22Rv1 (cell line): ENCODE results near the gene DESI1.
"Not testable (repeated sequence)": the region's sequence is repeated elsewhere in the genome, so short reads cannot be mapped to it uniquely, and the experiment has no call there.

Experiments
- H3K27ac ChIP-seq: fragments of 450-650 bp; 2 replicates; pipeline ENCODE4 v1.5.1; 2017
- ZFX ChIP-seq: fragments of 450-650 bp; IDR thresholded peaks from 2 replicates; pipeline ENCODE4 v1.6.1; 2017; ENCODE audit warnings: antibody characterized with exemption, borderline replicate concordance
- TF ChIP-seq, protein P1 (sequence below): fragments of 450-650 bp; IDR thresholded peaks from 2 replicates; pipeline ENCODE4 v1.5.1; 2017; ENCODE audit warnings: mild to moderate bottlenecking

Gene DESI1

DNA sequence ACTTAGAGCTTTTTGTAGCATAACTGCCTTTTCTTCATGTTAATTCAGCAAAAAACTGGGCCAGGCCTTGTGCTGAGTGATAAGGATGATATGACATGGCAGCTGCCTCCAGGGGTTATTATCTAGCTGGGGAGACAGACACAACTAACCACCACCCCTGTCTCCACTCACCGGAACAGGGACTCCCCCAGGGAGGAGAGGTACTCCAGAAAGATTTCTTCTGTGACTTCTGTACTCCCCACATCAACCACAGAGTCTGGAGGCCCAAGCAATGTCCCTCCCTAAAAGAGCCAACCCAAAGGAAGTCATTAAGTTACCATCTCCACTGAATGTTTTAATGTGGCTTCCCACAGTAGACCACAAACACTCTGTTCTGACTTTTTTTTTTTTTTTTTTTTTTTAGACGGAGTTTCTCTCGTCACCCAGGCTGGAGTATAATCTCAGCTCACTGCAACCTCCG is 16.9 kb downstream of the DESI1 start:
- no peak for TF ChIP-seq ZFX
- TF ChIP-seq, protein P1, sequence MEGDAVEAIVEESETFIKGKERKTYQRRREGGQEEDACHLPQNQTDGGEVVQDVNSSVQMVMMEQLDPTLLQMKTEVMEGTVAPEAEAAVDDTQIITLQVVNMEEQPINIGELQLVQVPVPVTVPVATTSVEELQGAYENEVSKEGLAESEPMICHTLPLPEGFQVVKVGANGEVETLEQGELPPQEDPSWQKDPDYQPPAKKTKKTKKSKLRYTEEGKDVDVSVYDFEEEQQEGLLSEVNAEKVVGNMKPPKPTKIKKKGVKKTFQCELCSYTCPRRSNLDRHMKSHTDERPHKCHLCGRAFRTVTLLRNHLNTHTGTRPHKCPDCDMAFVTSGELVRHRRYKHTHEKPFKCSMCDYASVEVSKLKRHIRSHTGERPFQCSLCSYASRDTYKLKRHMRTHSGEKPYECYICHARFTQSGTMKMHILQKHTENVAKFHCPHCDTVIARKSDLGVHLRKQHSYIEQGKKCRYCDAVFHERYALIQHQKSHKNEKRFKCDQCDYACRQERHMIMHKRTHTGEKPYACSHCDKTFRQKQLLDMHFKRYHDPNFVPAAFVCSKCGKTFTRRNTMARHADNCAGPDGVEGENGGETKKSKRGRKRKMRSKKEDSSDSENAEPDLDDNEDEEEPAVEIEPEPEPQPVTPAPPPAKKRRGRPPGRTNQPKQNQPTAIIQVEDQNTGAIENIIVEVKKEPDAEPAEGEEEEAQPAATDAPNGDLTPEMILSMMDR: no peak
- no peak overlapping the region for H3K27ac ChIP-seq

- no peak for TF ChIP-seq ZFX
- TF ChIP-seq, protein P1: no peak
- no peak overlapping the region for H3K27ac ChIP-seq
Measured at GRCh38 chr22:41600976-41601375, 19.9 kb downstream of the DESI1 start.

DNA sequence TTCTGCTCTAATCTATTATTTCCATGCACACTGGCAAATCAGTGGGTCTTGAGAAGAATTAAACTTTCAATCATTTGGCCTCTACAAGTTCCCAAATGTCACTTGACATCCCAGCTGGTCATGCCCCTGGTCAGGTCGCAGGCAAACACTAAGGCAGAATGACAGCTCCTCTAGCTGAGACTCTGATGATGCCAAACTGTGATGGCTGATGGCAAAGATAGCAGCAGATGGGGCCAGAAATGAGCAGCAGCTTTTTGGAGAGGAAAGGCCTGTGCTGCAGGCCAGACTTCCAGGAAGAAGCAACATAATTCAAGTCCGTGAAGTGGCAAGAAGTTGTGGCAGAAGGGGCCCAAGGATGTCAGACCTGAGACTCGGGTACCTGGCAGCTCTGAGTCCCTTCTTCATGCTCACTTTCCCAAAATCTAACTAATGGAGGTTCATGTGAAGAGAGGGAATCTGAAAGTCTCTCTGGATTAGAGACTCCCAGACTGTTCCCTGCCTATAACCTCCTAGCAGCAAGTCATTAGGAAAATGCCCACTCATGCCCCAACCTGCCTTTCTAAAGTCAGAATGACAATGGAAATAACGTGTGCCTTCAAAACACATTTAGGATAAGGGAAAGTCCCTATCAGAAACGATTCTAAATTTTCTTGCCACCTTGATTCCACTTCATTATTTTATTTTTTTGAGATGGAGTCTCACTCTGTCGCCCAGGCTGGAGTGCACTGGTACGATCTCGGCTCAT is 21.8 kb downstream of the DESI1 start:
- H3K27ac ChIP-seq: peak overlapping the region; percentile 33; the same call in 1 of the 2 replicates
- TF ChIP-seq ZFX: no peak
- TF ChIP-seq, protein P1: no peak

- H3K27ac ChIP-seq: peak overlapping the region; percentile 40; the same call in 1 of the 2 replicates
- TF ChIP-seq, protein P1: no peak
- no peak for TF ChIP-seq ZFX
Measured at GRCh38 chr22:41598081-41598480, 22.8 kb downstream of the DESI1 start.

- H3K27ac ChIP-seq: peak overlapping the region; percentile 40
- TF ChIP-seq, protein P1: peak; percentile 67
- TF ChIP-seq ZFX: no peak
Measured at GRCh38 chr22:41597635-41597953, 23.2 kb downstream of the DESI1 start.

GRCh38 chr22:41596776-41597634 is 23.8 kb downstream of the DESI1 start:
- H3K27ac ChIP-seq: peak overlapping the region; percentile 40
- TF ChIP-seq, protein P1: peak; percentile 91
- TF ChIP-seq ZFX: no peak

DNA sequence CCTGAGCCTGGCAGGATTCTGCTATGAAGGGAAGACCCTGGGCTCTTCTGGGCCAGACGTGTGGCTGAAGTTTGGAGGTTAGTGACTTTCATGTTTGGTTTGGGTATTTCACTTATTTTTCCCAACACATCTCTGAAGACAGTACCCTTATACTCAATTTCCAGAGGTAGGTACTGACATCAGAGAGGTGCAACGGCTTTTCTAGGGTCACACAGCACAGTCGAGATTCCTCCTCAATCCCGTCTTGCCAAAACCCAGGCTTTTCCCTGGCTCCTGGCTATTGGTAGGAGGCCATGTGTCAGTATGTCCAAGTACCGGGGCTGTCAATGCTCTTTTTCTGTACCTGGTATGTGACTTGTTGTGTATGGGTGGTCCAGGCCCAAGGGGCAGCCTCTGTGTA is 25.1 kb downstream of the DESI1 start:
- peak overlapping the region; percentile 30 for H3K27ac ChIP-seq
- TF ChIP-seq, protein P1: no peak
- TF ChIP-seq ZFX: no peak

GRCh38 chr22:41593336-41593960 is 27.4 kb downstream of the DESI1 start:
- H3K27ac ChIP-seq: not testable (repeated sequence)
